ENCODE measurements around the gene ADAMTS19. TPM values are rescaled to one million over a fixed set of nuclear protein-coding genes. Genes with fewer than 3 reads are reported as not detected.
A peak's percentile ranks its signal among the peaks of the same experiment; 100 is the strongest.

The ADAMTS19 gene
- total RNA-seq, 1 experiment from 2014 or later: not detected

DNA sequence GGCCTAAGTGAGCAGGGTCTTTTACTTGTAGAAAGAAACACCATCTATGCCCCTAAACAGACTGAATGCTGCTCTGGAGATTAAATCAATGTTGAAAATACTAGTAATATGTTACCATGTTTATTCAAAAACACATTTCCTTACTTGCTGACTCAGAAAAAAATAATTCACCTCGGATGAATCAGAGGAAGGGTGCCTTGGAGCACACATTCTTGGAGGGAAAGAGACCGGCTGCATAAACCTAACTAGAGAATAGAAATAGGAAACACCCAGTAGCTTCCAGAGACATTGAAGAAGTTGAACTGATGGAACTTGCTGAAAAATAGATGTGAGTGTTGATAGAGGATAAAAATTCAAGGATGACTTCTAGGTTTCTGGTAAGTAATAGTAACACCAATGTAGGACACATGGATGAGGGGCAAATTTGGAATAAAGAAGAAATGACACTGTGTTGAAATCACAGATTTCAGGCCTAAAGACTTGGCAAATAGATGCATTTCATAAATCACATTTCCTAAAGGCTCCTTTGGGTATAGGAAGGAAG, 210.9 kb downstream of the ADAMTS19 start:
- DNase-seq (ENCODE audit: low read depth): peak; percentile 86

DNA sequence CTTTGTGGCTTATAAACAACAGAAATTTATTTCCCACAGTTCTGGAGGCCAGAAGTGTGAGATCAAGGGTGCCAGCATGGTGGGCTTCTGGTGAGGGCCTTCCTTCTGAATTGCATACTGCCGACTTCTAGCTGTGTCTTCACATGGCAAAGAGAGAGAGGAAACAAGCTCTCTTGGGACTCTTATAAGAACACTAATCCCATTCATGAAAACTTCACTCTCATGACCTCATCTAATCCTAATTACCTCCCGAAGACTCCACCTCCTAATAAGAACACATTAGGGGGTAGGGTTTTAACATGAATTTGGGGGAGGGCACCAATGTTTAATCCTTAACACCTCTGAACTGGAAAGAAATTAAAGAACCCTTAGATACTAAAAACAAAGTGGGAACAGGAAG, 211.9 kb downstream of the ADAMTS19 start:
- DNase-seq (ENCODE audit: low read depth): no peak

DNA sequence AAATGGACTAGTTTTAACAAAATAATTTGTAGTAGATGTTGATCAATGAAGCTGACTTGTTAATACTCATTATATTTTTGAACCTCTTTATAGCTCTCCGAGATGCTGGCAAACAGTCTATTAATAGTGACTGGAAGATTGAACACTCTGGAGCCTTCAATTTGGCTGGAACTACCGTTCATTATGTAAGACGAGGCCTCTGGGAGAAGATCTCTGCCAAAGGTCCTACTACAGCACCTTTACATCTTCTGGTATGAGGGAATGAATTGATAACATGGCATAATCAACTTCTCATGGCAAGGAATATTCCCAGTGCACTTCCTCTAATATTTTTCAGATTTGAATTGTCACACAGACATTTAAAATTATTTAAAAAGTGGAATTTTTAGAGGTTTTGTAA, 219.6 kb downstream of the ADAMTS19 start:
- DNase-seq (ENCODE audit: low read depth): no peak

DNA sequence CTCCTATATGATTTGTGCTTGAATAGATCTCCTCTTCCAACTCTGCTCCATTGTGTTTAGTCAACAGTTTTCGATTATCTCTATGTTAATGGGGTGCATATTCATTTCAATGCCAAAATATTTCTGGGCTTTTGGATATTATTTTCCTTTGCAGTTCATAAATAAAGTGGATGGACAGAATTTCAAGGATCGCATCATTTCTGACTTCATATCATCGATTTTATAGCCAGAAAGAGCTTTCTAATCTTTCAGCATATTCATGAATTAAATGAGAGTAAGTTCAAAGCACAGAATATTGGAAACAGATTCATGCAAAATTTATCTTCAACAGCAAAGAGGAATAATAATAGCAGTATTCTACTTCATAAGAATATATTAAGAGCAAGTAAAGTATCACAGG, 227.8 kb downstream of the ADAMTS19 start:
- no peak for DNase-seq (ENCODE audit: low read depth)

DNA sequence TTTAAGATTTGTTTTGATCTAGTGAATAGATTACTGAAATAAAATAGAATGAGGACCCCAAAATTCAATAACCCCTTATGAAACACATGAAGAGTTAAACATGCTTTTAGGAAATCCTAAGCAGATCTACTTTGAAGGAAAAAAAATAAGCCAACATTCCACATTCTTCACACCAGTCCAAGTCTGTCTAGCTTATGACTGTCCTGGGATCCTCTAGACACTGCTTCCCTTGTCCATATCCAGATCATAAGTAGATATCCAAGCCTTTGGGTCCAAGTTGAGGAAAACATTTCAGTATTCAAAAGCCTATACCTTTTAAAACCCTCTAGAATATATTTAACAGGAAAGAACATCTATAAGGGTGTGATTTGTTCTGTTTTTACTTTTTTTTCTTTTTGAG, 228.9 kb downstream of the ADAMTS19 start:
- DNase-seq (ENCODE audit: low read depth): no peak

DNA sequence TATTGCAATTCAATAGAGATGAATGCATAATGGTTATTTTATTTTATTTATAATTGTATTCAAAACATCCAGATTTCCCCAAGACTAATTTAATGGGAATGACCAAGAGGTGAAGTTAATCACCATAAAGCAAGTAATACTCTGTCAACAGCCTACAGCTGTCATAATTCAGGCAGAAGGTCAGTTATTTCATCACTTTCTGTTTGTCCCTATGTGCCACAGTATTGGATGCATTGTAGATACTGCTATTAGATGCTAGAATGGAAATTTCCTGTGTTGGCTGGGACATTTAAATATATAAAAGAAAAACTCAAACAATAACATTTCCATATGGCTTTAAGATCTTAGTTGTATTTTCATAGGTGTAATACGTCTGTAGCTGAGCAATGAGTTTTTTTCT, 231.1 kb downstream of the ADAMTS19 start:
- peak; percentile 47 for DNase-seq (ENCODE audit: low read depth)

DNA sequence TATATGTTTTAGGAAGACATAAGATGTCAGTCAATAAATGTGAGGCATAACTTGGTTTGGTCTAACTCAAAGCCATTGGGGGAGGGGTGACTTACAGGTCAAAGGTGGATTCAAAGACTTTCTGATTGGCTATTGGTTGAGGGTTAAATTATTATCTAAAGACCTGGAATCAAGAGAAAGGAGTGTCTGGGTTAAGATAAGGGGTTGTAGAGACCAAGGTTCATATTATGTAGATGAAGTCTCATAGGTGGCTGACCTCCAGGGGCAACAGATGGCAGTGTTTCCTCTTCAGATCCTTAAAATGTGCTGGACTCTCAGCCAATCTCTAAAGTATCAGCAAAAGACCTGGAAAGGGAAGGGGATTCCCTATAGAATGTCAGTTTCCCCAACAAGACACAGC, 236.5 kb downstream of the ADAMTS19 start:
- no peak for DNase-seq (ENCODE audit: low read depth)

DNA sequence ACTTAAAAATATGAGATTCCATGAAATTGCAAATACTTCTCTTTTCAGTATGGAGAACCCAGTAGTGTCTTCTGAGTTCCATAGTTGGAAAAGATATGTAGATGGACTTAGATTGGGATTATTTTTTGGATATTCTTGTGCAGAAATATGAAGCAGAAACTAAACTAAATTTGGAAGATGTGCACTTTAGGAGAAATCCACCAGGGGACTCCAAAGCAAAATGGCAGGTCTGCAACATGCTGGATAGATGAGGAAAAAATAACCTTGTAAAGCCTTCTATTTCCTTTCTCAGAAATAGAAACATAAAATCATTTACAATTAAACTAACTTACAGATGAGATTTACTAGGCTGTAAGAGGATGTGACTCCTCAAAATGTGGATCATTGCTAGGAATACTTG, 238.6 kb downstream of the ADAMTS19 start:
- peak; percentile 17 for DNase-seq (ENCODE audit: low read depth)

DNA sequence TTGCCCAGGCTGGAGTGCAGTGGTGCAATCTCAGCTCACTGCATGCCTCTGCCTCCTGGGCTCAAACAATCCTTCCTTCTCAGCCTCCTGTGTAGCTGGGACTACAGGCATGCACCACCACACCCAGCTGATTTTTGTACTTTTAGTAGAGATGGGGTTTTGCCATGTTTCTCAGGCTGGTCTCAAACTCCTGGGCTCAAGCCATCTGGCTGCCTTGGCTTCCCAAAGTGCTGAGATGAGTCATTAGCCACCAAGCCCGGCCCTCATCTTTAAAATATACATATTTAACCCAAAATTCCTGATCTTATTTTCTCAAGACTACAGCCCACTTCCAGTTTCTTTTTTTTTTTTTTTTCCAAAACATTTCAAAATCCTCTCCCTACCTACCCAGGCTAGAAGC, 256.1 kb downstream of the ADAMTS19 start:
- no peak for DNase-seq (ENCODE audit: low read depth)

DNA sequence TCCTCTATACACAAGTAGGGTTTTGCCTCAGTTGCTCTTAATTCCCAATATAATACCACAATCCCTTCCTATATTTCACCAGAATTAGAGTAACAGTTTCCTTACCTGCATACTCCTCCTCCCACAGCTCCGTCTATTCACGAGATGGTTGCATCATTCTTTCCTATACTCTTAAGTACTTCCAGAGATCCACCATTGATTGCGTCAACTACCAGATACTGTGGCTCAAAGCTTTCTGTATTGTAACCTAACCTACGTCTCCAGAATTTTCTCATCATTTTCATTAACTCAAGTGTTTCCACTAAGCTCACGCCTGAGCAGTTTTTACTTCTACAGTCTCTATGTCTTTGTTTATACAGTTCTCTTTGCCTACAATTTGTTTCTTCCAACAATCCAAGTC, 256.6 kb downstream of the ADAMTS19 start:
- DNase-seq (ENCODE audit: low read depth): no peak

DNA sequence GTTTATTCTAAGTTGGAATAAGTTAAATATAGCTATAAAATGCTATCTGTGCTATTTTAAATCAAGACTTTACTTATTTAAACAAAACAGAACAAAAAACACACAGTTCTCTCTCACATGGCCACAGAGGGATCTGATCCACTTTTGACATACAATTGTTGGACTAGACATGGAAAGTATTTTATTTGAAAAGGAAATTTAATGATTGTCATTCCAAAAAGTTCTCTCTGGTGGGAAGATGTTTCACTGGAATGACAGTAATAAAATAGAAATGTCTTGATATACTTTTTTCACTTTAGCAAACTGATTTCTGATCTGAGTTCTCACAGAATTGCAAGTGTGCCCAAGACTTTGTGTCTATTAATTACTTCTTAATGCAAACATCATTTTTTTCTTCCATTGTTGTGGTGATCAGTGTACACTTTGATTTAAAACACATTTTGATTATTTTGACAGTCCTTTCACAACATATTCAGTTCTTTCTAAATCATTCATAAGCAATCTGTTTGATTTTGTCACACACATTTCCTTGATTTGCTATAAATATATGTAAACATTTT, 257.7 kb downstream of the ADAMTS19 start:
- no peak for DNase-seq (ENCODE audit: low read depth)

DNA sequence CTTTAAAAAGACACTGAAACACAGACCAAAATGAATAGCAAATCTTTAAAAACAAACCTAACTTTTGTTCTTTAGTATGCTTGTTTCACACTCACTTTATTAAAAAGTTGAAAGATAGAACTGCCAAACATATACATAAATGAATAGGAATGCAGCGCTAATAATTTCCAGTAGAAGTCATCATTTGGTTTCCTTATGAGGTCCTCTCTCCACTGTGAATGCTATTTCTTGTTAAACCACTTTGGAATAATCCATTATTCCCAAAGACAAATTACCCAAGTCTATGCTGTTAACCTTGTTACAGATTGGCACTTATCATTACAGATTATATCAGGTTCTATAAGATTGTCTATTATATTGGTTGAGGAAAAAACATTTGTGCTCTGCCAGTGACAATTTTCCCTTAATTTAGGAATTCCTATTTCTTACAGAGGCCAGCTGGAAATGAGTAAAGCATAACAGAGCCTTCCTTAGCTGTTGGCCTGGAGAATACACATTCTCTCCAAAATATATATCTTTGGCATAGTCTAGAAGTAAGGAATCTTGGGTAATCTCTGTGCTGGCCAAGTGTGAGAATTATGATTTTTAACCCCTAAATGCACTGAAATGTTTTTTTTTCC, 258.5 kb downstream of the ADAMTS19 start:
- no peak for DNase-seq (ENCODE audit: low read depth)

DNA sequence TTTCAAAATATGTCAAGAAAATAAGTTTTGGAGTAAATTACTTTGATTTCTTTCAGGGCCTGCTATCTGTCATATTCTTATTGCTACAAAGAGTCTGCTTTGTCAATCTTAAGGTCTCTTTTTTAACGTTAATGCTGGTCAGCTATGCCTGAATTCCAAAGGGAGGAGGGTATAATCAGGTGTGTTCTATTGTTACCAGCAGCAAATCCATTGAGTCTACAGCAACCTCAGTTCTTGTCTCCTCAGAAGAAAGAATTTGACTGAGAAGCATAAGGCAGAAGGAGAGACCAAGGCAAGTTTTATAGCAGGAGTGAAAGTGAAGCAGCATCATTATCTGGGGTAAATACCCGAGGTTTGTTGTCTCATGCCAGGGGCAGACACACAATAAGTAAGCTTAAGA, 264.1 kb downstream of the ADAMTS19 start:
- DNase-seq (ENCODE audit: low read depth): no peak

DNA sequence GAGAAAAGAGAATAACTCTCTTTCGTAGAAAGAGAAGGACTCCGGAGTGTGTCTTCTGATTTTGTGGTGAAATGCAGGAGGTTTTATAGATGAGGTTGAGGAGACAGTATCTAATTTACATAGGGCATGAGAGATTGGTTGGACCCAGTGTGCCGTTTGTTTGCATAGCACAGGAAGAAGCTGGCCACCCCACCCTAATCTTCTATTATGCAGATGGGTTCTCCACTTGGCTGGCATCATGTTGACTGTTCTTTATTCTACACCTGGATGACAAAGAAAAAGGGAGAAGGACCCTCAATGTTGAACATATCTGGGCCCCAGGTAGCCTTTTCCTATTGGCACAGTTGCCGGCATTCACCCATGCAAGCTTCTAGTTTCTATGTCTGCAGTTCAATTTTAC, 264.5 kb downstream of the ADAMTS19 start:
- DNase-seq (ENCODE audit: low read depth): no peak

DNA sequence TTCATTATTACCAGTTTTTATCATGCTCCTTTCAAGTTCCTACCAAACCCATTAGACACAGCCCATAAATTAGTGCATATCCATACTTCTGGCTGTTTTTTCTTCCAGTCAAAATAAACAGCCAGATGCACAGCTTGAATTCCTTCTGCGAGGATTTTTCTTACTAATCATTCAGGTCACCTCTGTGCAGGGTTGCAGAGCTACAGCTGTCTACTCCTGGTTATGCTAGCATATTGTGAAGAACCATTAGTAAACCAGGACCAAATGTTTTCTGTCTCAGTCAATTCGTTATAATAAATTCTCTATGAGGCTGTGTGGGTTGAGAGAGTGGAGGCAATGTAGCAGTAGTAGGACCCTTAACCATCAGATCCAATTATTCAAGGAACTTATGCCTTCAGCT, 279.7 kb downstream of the ADAMTS19 start:
- no peak for DNase-seq (ENCODE audit: low read depth)

DNA sequence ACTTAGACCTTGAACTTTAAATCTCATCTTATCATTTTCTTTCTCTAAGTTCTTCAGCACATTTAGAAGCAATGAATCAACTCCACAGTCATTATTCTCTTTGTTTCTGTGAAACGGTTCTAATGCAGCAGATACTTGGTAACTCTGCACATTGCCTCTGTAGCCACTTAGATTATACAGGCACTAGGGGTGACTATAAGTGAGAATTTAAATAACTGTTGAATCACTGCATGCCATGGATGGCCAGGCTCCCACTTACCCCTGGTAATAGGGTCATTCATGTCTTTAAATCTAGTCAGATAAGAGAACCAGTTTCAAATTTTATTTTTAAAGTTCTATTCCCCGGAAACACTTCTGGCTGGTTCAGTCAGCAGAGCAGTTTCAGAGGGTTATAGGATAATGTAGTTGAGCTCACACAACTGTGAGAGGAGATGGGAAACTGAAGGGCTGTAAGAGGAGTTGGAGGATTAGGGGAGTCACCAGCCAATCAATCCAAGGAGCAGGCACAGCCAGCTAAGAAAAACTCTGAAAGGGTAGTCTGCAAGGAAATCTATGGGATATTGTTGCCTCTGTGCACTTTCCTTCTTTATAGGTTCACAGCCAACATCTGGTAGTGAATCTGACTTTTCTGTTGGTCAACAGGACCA, 283.6 kb downstream of the ADAMTS19 start:
- DNase-seq (ENCODE audit: low read depth): no peak

DNA sequence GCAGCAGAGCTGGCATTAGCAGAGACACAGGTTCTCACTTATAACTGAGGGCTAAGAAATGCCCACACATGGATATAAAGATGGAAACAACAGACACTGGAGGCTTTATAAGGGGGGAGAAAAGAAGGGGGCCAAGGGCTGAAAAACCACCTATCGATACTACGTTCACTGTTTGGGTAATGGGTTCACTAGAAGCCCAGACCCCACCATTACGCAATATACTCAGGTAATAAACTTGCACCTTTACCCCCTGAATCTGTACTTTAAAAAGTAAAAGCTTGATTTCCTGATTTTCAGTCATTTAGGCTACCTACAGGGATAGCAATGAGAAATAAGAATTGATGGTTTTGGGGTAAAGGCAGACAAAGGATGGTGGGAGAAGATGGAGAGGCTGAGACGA, 285.9 kb downstream of the ADAMTS19 start:
- DNase-seq (ENCODE audit: low read depth): no peak

DNA sequence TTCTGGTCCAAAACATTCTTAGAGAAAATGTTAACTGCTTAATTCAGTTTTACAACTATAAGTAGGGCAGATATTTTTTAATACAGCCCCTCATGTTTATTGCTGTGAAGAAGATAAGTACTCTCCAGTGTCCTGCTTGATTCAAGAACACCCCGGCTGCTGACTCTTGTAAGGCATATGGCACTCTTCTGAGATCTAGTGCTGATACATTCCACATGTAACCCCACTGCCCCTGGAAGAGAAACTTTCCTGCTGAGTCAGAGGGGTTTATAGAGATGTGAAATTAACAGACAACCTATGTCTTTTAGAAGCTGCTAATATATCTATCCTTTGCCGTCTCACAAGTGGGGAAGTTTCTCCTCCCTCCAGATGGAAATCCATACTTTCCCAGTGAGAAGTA, 286.8 kb downstream of the ADAMTS19 start:
- DNase-seq (ENCODE audit: low read depth): peak; percentile 43

DNA sequence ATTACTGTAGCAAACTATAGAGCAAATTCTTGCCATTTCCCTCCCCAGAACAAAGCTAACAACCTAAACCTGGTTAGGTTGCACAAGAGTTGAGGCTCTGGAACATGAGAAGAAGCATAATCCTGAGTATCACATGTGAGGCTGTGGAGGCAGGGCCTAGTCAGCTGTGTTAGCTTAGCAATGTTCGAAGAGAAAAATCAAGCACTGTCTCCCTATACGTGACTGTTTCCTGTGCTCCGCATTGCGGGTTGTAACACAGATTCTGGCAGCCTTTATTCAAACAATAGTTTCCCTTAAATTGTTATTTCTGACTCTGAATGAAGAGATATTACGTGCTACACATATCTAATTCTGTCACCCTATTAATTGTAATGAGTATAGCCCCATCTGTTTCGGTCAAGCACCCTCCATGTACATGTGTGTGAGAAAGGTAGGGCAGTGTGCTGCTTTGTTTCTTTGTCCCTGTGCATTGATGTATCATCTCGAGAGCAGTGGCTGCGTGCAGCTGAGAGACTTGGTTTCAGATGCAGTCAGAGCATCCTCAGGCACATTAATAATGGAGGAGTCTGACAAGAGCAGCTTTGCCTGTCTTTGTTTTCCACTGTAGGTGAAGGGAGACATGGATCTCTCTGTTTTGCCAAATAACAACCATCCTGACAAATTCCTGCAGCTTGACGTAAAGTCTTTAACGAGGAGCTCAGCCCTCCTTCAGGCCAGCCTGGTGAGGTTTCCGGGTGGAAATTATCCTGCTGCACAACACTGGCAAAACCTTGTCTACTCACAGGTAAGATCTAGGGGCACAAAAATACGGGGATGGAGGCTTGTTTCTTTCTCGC, 287.7 kb downstream of the ADAMTS19 start, which contains the start of gene MINAR2:
TSS of gene MINAR2 (plus strand) at position 523 of the 836 bp plus-strand sequence. CDS start at position 620, 97 bp downstream.
- no peak for DNase-seq (ENCODE audit: low read depth)

DNA sequence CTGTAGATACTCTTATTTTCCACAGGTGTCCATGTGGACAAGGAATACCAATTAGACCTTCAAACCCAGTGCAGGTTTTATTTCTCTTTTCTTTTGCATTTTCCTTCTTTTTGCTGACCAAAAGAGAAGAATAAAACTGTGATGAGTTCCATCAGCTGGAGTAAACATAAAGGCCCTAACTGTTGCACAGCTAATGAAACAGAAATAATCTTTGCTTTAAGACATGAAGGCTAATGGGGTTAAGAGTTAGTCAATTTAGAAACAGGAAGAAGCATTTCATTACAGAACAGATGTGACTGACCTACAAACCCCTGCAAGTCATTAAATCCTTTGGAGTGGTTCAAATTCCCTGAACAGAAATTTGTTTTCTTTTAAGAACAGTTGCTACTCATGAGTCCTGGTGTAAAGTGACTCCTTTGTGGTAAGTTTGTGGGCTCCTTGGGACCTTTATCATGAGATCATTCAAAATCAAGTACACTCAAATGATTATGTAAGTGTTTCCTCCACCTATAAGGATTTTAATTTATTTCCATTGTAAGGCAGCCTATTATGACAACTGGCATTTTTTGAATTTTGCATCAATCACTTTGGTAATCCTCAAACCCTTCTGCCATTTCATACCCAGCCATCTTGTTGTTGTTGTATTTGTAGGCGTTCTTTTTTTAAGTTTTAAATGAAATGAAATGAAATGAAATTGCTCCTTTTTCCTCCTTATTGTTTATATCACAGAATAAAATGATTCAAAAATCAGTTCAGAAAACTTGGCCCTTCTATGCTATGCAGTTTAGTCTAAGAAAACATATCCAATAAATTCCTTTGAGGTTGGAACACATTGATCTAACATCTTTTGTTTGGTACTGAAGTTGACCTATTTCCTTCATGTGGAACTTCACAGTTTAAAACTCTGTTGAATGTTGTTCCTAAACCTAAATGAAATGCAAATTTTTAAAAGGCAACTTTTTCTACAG, 289.1 kb downstream of the ADAMTS19 start:
- DNase-seq (ENCODE audit: low read depth): peak; percentile 89

All from LHCN-M2 (cell line).